ENCODE results near the gene VPS51.

GRCh38 chr11:65057526-65057925 lies 38.5 kb upstream of the VPS51 start:
- no peak for TF ChIP-seq CTCF (conservative IDR thresholded peaks at IDR 0.05; ENCODE audit: low read length)
- TF ChIP-seq EZH2phosphoT487 (IDR thresholded peaks at IDR 0.05; ENCODE audit: borderline replicate concordance, low read depth, low read length): no peak

All from OCI-LY7 (cell line).